Endometrial microvascular endothelial cells (primary cell): ENCODE results near the gene RBCK1. TPM values are rescaled to one million over a fixed set of nuclear protein-coding genes. Genes with fewer than 3 reads are reported as not detected.
"Not testable (repeated sequence)": the region's sequence is repeated elsewhere in the genome, so short reads cannot be mapped to it uniquely, and the experiment has no call there.

Experiments used
- in situ Hi-C: cut with HindIII; loops from 2 replicates; pipeline ENCODE4 v1.10.0; 2017; ENCODE audit warnings: low sequenced_read_pairs, low pct_unique_long_range_greater_than_20kb; ENCODE audit errors: inconsistent ontology term
- total RNA-seq: library from RNA; depleted of rRNA; stranded (reverse); fragments of >200 nt; gene quantifications from one replicate; pipeline ENCODE4 v1.2.3, GENCODE V29; 2015; ENCODE audit errors: inconsistent ontology term

Gene RBCK1
- total RNA-seq, 1 donor from 2014 or later = 104 TPM

DNA sequence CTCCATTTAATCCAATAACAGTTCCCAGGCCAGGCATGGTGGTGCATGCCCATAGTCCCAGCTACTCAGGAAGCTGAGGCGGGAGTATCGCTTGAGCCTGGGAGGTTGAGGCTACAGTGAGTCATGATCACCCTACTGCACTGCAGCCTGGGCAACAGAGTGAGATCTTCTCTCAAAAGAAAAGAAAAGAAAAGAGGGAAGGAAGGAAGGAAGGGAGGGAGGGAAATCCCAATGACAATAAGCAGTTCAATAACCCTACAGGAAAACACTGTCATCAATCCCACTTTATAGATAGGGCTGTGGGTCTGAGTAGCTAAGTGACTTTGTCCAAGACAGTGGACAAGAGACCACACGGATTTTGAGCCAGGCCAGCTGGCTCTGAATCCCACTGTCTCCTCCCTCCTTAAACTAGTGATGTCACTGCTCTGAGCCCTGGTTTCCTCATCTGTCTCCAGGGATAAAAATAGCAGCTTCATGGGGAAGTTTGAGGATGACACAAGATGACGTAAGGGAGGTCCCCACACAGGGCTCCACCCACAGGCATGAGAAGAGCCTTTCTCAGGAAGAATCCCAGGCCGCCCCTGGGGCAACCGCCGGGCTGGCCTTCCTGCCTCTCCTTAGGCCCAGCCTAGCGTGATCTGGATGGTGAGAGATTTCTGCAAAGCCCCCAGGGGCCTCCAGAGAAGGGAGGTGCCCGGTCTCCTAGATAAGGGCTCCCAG is 34.8 kb upstream of the RBCK1 start:
- in situ Hi-C loops = no loop called here

- in situ Hi-C loops = no loop called here
Measured at GRCh38 chr20:375265-375889, 32.7 kb upstream of the RBCK1 start.

GRCh38 chr20:376089-376488 is 32.0 kb upstream of the RBCK1 start:
- in situ Hi-C loops = no loop called here

- in situ Hi-C loops = no loop called here
Measured at GRCh38 chr20:376750-377149, 31.3 kb upstream of the RBCK1 start.

DNA sequence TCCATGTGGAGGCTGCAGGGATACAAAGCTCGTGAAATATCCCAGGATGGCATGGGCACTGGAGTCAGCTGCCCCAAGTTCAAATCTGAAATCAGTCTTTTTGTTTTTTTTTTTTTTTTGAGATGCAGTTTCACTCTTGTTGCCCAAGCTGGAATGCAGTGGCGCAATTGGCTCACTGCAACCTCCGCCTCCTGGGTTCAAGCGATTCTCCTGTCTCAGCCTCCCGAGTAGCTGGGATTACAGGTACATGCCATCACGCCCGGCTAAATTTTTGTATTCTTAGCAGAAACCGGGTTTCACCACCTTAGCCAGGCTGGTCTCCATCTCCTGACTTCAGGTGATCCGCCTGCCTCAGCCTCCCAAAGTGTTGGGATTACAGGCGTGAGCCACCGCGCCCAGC is 30.5 kb upstream of the RBCK1 start:
- in situ Hi-C loops = not testable (repeated sequence)

DNA sequence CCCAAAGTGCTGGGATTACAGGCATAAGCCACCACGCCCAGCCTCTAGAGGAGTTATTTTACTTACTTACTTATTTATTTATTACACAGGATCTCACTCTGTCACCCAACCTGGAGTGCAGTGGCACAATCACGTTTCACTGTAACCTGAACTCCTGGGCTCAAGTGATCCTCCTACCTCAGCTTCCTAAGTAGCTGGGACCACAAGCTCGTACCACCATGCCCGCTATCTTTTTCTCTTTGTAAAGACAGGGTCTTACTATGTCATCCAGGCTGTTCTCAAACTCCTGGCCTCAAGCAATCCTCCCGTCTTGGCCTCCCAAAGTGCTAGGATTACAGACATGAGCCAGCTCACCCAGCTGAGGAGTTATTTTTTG is 29.1 kb upstream of the RBCK1 start:
- in situ Hi-C loops = no loop called here

GRCh38 chr20:380763-381580 is 27.1 kb upstream of the RBCK1 start:
- in situ Hi-C loops = no loop called here

DNA sequence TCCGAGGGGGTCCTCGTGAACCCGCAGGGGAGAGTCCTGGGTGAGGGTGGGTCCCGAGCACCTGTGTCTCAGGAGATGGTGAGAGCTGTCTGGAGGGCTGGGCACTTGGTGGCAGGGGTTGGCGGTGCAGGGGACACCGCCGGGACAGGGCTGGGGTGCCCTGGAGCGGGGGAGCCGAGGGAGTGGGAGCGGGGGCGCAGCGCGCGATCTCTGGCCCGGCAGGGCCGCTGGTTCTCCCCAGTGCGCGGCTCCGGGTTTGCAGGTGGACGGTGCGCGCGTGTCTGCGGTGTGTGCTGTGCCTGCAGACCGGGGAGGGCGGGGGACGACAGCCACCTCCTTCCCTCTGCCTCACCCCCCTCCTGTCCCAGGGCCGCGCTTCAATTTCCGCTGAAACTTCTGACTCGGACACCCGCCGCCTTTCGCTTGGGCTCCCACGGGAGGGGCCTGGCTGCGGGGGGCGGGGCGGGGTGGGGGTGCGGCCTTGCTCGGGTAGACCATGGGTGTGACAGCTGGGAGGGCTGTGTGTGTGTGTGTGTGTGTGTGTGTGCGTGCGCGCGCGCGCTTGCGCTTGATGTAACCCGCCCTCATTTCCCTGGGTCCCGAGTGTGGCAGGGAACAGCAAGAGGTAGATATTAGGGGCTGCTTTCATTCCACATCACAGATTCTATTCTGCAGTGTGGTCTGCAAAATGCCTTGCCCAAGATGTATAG is 26.4 kb upstream of the RBCK1 start:
- in situ Hi-C loops = no loop called here

DNA sequence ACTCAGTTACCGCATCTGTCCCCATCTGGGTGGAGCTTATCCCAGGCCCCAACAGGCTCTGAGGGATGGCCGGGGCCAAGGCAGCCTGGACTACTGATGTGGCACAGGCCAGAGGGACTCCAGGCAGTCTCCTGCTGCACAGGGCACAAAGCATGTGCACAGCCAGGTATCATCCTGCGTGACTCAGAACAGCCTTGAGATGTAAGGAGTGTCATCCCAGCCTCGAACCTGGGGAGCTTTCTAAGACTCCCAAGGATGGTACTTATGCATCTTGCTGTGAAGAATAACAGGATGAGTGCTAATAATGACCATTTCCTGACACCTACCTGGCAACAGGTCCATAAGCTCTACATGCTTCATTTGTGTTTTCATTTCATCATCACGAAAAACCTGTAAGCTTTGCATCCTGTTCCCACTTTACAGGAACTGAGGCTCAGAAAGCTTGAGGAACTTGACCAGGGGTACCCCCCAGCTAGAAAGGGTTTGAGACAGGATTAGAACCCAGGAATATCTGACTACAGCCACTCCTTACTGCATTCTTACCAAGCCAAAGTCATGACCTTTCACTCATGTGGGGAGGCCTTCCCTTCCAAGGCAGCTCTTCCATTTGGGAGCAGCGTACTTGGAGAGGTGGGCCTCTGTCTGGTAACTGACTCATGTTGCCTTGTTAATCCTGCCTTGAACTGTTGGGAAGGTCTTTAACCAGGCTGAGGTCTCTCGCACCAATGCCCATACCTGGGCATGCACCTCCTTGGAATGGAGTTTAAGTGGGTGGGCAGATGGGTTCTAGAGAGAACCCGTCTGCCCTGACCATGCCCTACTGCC is 25.6 kb upstream of the RBCK1 start:
- in situ Hi-C loops = no loop called here

DNA sequence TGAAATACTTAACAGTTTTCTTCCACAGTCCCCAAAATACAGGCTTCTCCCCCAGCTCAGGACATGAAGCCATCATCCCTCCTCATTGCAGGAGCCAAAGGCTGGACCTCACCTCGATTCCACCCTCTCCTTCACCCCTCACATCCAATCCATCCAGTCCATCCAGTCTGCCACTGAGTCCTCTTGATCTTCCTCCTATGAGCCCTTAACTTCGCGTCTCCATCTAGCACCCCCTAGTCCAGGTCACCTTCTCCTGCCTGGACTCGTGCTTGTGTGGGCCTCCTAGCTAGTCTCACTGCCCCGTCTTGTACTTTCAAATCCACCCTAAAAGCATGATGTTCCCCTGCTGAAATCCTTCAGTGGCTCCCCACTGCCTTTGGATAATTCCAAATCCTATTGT is 24.2 kb upstream of the RBCK1 start:
- in situ Hi-C loops = no loop called here

DNA sequence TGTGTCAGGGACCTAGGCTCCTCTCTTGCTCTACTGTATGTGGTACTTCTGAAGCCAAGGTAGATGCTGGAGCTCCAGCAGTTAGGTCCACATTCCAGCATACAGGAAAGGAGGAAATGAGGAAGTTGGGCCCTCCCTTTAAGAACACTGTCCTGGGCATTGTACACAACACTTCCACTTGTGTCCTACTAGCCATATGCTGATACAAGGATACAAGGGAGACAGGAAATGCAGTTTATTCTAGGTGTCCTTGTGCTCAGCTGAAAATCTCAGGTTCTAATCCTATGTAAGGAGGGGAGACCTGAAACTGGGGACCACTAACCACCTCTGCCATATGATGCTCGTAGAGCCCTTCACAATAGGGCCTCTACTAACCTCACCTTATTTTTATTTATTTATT is 23.4 kb upstream of the RBCK1 start:
- in situ Hi-C loops = no loop called here

GRCh38 chr20:385448-385847 is 22.7 kb upstream of the RBCK1 start:
- in situ Hi-C loops = no loop called here

DNA sequence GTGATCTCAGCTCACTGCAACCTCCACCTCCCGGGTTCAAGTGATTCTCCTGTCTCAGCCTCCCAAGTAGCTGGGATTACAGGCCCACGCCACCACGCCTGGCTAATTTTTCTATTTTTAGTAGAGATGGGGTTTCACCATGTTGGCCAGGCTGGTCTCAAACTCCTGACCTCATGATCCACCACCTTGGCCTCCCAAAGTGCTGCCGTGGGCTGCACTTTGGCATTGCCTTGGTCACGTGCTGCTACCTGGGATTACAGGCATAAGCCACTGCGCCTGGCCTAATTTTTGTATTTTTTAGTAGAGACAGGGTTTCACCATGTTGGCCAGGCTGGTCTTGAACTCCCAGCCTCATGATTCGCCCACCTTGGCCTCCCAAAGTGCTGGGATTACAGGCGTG is 21.5 kb upstream of the RBCK1 start:
- in situ Hi-C loops = not testable (repeated sequence)

- in situ Hi-C loops = no loop called here
Measured at GRCh38 chr20:387520-387919, 20.6 kb upstream of the RBCK1 start.

DNA sequence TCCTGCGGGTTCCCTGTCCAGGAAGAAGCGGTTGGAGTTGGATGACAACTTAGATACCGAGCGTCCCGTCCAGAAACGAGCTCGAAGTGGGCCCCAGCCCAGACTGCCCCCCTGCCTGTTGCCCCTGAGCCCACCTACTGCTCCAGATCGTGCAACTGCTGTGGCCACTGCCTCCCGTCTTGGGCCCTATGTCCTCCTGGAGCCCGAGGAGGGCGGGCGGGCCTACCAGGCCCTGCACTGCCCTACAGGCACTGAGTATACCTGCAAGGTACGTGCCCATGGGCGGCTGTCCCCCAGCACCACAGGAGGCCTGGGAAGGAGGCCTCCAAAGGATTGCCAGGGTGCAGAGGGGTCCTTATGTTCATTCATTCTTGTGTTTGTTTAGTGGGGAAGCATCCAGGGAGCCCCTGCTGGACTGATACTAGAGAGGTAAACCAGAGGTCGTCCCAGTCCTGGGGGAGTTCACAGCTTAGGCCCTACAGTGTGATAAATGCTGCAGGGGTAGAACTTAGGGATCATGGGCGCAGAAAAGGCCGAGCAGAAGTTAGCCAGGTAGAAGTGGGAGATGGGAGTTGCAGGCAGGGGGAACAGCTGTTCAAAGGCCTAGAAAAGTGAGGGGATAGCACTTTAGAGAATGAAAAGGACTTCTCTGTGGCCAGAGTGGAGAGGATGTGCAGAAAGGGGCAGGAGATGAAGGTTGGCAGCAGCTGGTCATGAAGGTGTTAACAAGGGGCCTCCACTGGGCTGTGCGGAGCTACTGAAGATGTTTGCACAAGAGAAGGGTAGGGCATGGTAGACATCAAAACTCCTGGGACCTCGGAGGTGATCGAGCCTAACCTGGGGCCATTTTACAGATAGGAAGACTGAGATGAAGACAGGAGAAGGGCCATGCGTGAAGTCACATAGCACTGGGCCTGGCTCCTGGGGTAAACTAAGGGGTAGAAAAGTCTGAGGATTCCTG is 19.8 kb upstream of the RBCK1 start:
- in situ Hi-C loops = no loop called here

GRCh38 chr20:389220-389619 is 18.9 kb upstream of the RBCK1 start:
- in situ Hi-C loops = no loop called here

- in situ Hi-C loops = no loop called here
Measured at GRCh38 chr20:391041-391711, 16.9 kb upstream of the RBCK1 start.
